ENCODE measurements around the gene TMUB1.

- TF ChIP-seq CTCF (IDR thresholded peaks at IDR 0.05; ENCODE audit: insufficient read depth, low read length, poor library complexity, severe bottlenecking) (no peak), EZH2phosphoT487 (conservative IDR thresholded peaks at IDR 0.05; ENCODE audit: low read length) (no peak)
Measured at GRCh38 chr7:151113344-151114150, 30.3 kb upstream of the TMUB1 start.

Measured in SU-DHL-6 (cell line).